Measurements from ENCODE around the gene HOXA13.

The HOXA13 gene

DNA sequence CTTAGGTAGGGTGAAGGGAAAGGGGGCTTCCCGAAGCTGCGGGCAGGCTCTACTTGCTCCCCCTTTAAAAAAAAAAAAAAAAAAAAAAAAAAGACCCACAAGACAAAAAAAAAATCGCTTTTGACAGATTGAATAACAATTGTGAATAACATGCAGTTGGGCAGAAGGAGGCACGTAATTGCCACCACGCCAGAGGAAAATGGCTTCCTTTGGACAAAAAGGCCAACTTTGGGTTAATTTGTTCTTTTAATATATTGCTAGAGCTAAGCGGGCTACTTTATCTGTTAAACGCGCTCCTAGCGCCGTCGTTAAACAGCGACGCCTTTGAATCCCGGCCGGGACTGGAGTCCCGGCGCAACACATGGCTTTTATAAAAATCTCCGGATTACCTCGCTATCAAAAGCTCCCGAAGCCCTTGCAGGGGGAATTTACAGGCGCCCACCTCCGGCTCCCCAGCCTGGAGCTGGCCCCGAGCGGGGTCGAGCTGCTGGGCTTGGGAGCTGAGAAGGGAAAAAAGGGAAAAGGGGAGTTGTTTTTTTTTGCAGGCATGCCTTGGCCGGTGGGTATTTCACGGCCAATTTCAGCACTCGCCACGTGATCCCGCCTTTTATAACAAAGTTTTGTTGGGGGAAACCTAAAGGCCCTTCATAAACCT, 16.1 kb downstream of the HOXA13 start:
- peaks cover 42 to 54% of the 10 kb centered on the region in 2 experiments for H3K4me1 ChIP-seq (ENCODE audit: control insufficient read depth in 1 of 2, insufficient read depth in 1 of 2, low read depth in 1 of 2, low read length in 1 of 2)
- no peak overlapping the region for H3K27ac ChIP-seq
- H3K27me3 ChIP-seq, result peaks cover 100% of the 10 kb centered on the region
- H3K9me3 ChIP-seq, result no peaks in the 10 kb centered on the region
- H3K4me3 ChIP-seq (ENCODE audit: low read depth in 1 of 2, low read length in 1 of 2), result peak overlapping the region in 1 of 2 experiments; percentile 45
- TF ChIP-seq, protein P1, sequence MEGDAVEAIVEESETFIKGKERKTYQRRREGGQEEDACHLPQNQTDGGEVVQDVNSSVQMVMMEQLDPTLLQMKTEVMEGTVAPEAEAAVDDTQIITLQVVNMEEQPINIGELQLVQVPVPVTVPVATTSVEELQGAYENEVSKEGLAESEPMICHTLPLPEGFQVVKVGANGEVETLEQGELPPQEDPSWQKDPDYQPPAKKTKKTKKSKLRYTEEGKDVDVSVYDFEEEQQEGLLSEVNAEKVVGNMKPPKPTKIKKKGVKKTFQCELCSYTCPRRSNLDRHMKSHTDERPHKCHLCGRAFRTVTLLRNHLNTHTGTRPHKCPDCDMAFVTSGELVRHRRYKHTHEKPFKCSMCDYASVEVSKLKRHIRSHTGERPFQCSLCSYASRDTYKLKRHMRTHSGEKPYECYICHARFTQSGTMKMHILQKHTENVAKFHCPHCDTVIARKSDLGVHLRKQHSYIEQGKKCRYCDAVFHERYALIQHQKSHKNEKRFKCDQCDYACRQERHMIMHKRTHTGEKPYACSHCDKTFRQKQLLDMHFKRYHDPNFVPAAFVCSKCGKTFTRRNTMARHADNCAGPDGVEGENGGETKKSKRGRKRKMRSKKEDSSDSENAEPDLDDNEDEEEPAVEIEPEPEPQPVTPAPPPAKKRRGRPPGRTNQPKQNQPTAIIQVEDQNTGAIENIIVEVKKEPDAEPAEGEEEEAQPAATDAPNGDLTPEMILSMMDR (IDR thresholded peaks at IDR 0.05), result no peak
- H3K36me3 ChIP-seq, result no peaks in the 10 kb centered on the region

DNA sequence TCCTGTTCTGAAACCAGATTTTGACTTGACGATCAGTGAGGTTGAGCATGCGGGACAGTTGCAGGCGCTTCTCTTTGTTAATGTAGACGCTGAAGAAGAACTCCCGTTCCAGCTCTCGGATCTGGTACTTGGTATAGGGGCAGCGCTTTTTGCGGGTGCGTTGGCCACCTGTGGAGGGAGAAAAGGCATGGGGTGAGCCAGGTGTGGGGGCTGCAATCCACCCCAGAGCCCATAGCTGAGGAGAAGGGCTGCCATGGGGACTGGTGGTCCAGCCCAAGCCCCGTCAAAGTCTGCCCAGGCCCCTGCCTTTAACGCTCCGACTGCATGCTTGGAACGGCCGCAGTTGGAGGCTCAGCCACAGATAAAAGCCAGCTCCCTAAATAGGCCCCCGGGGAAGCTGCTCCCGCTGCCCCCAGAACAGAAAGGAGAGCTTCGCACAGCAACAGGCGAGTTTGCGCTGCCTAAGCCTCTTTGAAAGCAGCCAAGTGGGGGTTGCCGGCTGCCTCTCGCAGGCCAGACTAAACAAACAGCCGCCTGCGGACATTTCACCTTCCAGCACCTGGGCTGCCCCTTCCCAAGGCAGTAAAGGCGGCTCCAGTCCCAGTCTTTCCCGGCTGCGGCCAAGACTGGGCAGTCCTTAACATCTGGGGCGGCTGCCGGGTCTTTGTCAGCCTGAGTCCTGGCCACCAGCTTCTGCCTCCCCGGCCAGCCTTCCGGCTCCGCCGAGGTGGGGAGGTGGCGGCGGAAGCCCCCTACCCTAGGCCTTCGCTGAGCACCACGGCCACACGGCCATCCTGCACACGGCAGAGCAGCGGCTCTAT, 16.8 kb downstream of the HOXA13 start:
- TF ChIP-seq, protein P1 (IDR thresholded peaks at IDR 0.05), result no peak
- H3K9me3 ChIP-seq, result no peaks in the 10 kb centered on the region
- H3K36me3 ChIP-seq, result no peaks in the 10 kb centered on the region
- no peak overlapping the region for H3K27ac ChIP-seq
- no peak overlapping the region for H3K4me3 ChIP-seq (ENCODE audit: low read depth in 1 of 2, low read length in 1 of 2)
- peaks cover 35 to 46% of the 10 kb centered on the region in 2 experiments for H3K4me1 ChIP-seq (ENCODE audit: control insufficient read depth in 1 of 2, insufficient read depth in 1 of 2, low read depth in 1 of 2, low read length in 1 of 2)
- H3K27me3 ChIP-seq, result peaks cover 100% of the 10 kb centered on the region

DNA sequence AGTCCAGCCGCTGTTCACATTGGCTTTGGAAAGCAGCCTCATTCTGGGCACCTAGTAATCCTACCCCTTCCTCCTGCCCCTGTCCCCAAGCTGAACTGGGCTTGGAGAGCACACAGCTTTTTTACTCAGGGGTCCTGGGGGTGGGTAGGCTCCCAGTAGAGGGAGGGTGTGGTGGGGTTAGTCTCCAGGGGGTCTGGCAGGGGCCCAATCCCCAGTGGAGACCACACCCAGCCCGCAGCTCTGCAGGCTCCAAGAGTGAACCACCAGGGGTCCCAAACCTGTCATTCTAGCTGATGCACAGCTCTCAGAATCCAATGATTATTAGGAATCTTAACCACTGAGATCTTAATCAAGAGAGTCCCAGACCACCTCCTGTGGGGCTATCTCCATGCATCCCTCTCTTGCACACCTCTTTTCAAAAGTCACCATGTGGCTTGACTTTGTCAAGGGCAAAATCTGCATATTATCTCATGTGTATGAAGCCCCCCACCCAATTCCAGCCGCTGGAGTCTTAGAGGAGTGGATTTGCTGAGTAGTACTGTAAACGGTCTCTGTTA, 17.5 kb downstream of the HOXA13 start:
- H3K27me3 ChIP-seq, result peaks cover 100% of the 10 kb centered on the region
- H3K4me3 ChIP-seq (ENCODE audit: low read depth in 1 of 2, low read length in 1 of 2), result no peak overlapping the region
- no peak overlapping the region for H3K27ac ChIP-seq
- H3K4me1 ChIP-seq (ENCODE audit: control insufficient read depth in 1 of 2, insufficient read depth in 1 of 2, low read depth in 1 of 2, low read length in 1 of 2), result peaks cover 31 to 42% of the 10 kb centered on the region in 2 experiments
- no peaks in the 10 kb centered on the region for H3K36me3 ChIP-seq
- TF ChIP-seq, protein P1 (IDR thresholded peaks at IDR 0.05), result no peak
- H3K9me3 ChIP-seq, result no peaks in the 10 kb centered on the region

DNA sequence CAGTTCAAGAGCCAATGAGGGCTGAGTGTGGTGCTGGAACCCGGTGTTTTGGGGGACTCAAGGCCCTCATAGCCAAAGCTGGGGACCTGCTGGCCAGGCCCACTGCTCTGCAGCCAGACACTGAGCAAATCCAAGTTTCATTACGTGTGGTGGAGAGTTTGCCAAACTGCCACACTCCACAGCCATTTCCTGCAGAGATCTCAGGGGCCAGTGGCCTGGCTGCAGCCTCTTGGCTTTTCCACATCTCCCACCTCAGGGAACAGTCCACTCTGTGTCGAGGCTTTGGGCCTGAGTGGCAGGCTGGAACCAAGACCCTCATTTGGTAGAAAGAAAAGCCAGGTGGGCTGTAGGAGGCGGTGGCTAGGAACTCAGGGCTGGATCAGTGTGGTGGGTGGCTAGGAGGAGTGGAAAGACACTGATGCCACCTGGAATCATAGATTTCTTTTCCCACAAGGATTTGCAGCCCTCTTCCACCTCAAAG, 18.1 kb downstream of the HOXA13 start:
- H3K36me3 ChIP-seq, result no peaks in the 10 kb centered on the region
- H3K4me3 ChIP-seq (ENCODE audit: low read depth in 1 of 2, low read length in 1 of 2), result no peak overlapping the region
- no peaks in the 10 kb centered on the region for H3K9me3 ChIP-seq
- TF ChIP-seq, protein P1 (IDR thresholded peaks at IDR 0.05), result no peak
- no peak overlapping the region for H3K27ac ChIP-seq
- H3K4me1 ChIP-seq (ENCODE audit: control insufficient read depth in 1 of 2, insufficient read depth in 1 of 2, low read depth in 1 of 2, low read length in 1 of 2), result peaks cover 31 to 42% of the 10 kb centered on the region in 2 experiments
- peaks cover 100% of the 10 kb centered on the region for H3K27me3 ChIP-seq

DNA sequence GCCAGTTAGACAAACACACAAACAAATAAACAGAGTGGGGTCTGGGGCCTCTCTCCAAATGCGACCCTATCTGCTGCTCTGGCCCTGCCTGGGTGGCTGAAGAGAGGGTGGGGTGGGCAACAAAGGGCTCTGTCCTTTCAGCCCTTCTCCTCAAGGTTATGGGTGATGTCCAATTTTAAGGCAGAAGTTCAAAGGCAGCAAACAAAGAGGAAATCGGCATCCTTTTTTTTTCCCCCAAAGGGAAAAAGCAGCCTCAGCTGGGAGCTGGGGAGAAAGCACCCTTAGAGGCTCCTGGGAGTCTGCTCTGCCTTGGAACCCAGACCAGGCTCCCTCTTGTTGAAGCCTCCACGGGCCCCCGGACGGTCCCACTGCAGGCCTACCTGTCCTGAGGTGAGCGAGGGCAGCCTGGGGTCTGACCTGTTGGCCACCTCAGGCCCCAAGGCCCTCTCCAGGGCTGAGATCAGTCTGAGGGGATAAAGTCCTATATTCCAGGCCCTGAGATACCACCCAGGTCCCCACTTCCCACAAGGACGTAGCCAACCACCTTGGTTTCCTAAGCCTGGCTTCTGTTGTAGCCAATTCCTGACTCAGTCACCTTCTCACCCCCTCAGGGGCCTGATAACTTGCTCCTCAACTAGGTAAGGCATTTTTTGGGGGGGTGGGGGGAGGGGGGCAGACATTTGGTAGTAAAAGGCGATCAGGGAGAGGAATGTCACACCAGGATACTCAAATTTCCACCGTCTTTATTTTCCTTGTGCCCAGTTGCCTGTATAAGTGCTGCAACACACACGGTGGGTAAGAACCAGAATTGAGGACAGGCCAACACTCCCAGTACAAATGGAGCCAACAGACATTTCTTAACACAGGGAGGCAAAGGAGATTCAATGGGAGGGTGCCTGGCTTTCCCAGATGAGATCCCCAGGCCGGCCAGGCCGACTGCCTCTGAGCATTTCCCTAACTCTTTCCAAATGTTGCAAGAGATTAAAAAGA, 19.2 kb downstream of the HOXA13 start:
- H3K4me1 ChIP-seq (ENCODE audit: control insufficient read depth in 1 of 2, insufficient read depth in 1 of 2, low read depth in 1 of 2, low read length in 1 of 2), result peaks cover 27 to 36% of the 10 kb centered on the region in 2 experiments
- no peak overlapping the region for H3K4me3 ChIP-seq (ENCODE audit: low read depth in 1 of 2, low read length in 1 of 2)
- no peak overlapping the region for H3K27ac ChIP-seq

More for the DNA sequence above, 19.2 kb downstream of the HOXA13 start:
- Histone ChIP-seq H3K27me3 (peaks cover 100% of the 10 kb centered on the region), H3K9me3 (no peaks in the 10 kb centered on the region), H3K36me3 (no peaks in the 10 kb centered on the region)
- TF ChIP-seq, protein P1 (IDR thresholded peaks at IDR 0.05), result no peak
